Neural cell (in vitro differentiated cells): ENCODE results near the gene OR1K1. TPM values are rescaled to one million over a fixed set of nuclear protein-coding genes. Genes with fewer than 3 reads are reported as not detected.

Source experiments
- H2AFZ ChIP-seq: fragments of 200-600, 300-800 bp; sonication (generic), shearing (Covaris generic); 2 replicates; pipeline ENCODE4 v1.6.0; 2014; ENCODE audit warnings: low read depth, mild to moderate bottlenecking, antibody characterized with exemption, low read length, moderate library complexity
- H3F3A ChIP-seq: fragments of 200-600 bp; shearing (Covaris generic); 2 replicates; pipeline ENCODE4 v1.6.1; 2016; ENCODE audit warnings: mild to moderate bottlenecking, moderate library complexity, mixed read lengths, antibody characterized with exemption, low read length; ENCODE audit not compliant: insufficient read depth, poor library complexity, severe bottlenecking
- H3K27ac ChIP-seq: fragments of 200-600, 300-800 bp; sonication (generic), shearing (Covaris generic); 2 replicates; pipeline ENCODE4 v1.5.1; 2014; ENCODE audit warnings: mild to moderate bottlenecking, low read length, moderate library complexity
- H3K27me3 ChIP-seq: fragments of 300-800, 200-600 bp; sonication (generic), shearing (Covaris generic); 2 replicates; pipeline ENCODE4 v1.6.0; 2014; ENCODE audit warnings: mild to moderate bottlenecking, low read depth, low read length, moderate library complexity; ENCODE audit not compliant: insufficient read depth
- H3K36me3 ChIP-seq: fragments of 300-800, 200-600 bp; sonication (generic), shearing (Covaris generic); 2 replicates; pipeline ENCODE4 v1.5.1; 2014; ENCODE audit warnings: mild to moderate bottlenecking, antibody characterized with exemption, low read length, moderate library complexity; ENCODE audit not compliant: insufficient read depth
- H3K4me2 ChIP-seq: fragments of 300-800, 200-600 bp; sonication (generic), shearing (Covaris generic); 2 replicates; pipeline ENCODE4 v1.6.0; 2014; ENCODE audit warnings: mild to moderate bottlenecking, low read length
- H3K4me3 ChIP-seq: fragments of 300-800, 200-600 bp; sonication (generic), shearing (Covaris generic); 2 replicates; pipeline ENCODE4 v1.5.1; 2014; ENCODE audit warnings: mild to moderate bottlenecking, low read length, moderate library complexity
- H3K79me2 ChIP-seq: fragments of 200-600 bp; shearing (Covaris generic); replicated peaks from 2 replicates; pipeline ENCODE4 v1.6.0; 2014; ENCODE audit warnings: mild to moderate bottlenecking, low read length, moderate library complexity; ENCODE audit not compliant: insufficient read depth
- H3K9ac ChIP-seq: fragments of 300-800, 200-600 bp; sonication (generic), shearing (Covaris generic); 2 replicates; pipeline ENCODE4 v1.6.1; 2016; ENCODE audit warnings: mild to moderate bottlenecking, low read length, mixed read lengths
- H3K9me2 ChIP-seq: fragments of 200-600 bp; shearing (Covaris generic); 2 replicates; pipeline ENCODE4 v1.6.1; 2016; ENCODE audit warnings: mild to moderate bottlenecking, low read length, mixed read lengths; ENCODE audit not compliant: insufficient read depth
- H3K9me3 ChIP-seq: fragments of 200-600, 300-800 bp; sonication (generic), shearing (Covaris generic); 2 replicates; pipeline ENCODE4 v1.6.1; 2016; ENCODE audit warnings: mild to moderate bottlenecking, mixed run types, low read length, moderate library complexity, mixed read lengths
- H4K20me1 ChIP-seq: fragments of 200-600 bp; shearing (Covaris generic); 2 replicates; pipeline ENCODE4 v1.6.1; 2016; ENCODE audit warnings: mild to moderate bottlenecking, mixed run types; ENCODE audit not compliant: insufficient read depth
- CTCF ChIP-seq: fragments of 450-650 bp; IDR thresholded peaks from 2 replicates; pipeline ENCODE4 v1.5.1; 2014; ENCODE audit warnings: antibody characterized with exemption, mild to moderate bottlenecking, moderate library complexity; ENCODE audit not compliant: poor library complexity, severe bottlenecking
- EP300 ChIP-seq: fragments of 450-650 bp; conservative IDR thresholded peaks from 2 replicates; pipeline ENCODE4 v1.6.1; 2014; ENCODE audit warnings: antibody characterized with exemption, mild to moderate bottlenecking, moderate library complexity; ENCODE audit not compliant: poor library complexity, severe bottlenecking
- MXI1 ChIP-seq: fragments of 450-650 bp; conservative IDR thresholded peaks from 2 replicates; pipeline ENCODE4 v1.6.1; 2014; ENCODE audit warnings: antibody characterized with exemption, mild to moderate bottlenecking; ENCODE audit not compliant: poor library complexity, severe bottlenecking
- POLR2AphosphoS5 ChIP-seq: IDR thresholded peaks from 2 replicates; pipeline ENCODE4 v1.6.1; 2012
- RAD21 ChIP-seq: fragments of 450-650 bp; conservative IDR thresholded peaks from 2 replicates; pipeline ENCODE4 v1.6.1; 2014; ENCODE audit warnings: antibody characterized with exemption, mild to moderate bottlenecking, moderate library complexity
- REST ChIP-seq: IDR thresholded peaks from 2 replicates; pipeline ENCODE4 v1.6.1; 2012; ENCODE audit warnings: borderline replicate concordance
- SMC3 ChIP-seq: fragments of 450-650 bp; conservative IDR thresholded peaks from 2 replicates; pipeline ENCODE4 v1.6.1; 2014; ENCODE audit warnings: antibody characterized with exemption, mild to moderate bottlenecking, moderate library complexity; ENCODE audit not compliant: poor library complexity
- TAF1 ChIP-seq: IDR thresholded peaks from 2 replicates; pipeline ENCODE4 v1.6.1; 2012; ENCODE audit warnings: low read depth
- polyA plus RNA-seq: library from polyadenylated mRNA; depleted of rRNA; stranded (reverse); fragments of >200 nt; gene quantifications from 2 replicates; pipeline ENCODE4 v1.2.3, GENCODE V29; 2014

The OR1K1 gene
- polyA plus RNA-seq, 1 donor from 2014 or later, result not detected

- Histone ChIP-seq H3F3A (no peaks in the 10 kb centered on the region), H3K9me2 (no peaks in the 10 kb centered on the region), H4K20me1 (no peaks in the 10 kb centered on the region), H2AFZ (no peak overlapping the region), H3K9ac (no peak overlapping the region), H3K4me2 (no peak overlapping the region), H3K27me3 (no peaks in the 10 kb centered on the region), H3K4me3 (no peak overlapping the region), H3K36me3 (no peaks in the 10 kb centered on the region), H3K27ac (no peak overlapping the region), H3K9me3 (peaks cover 1% of the 10 kb centered on the region), H3K79me2 (no peaks in the 10 kb centered on the region)
- TF ChIP-seq CTCF (no peak), EP300 (no peak), REST (no peak)
Observed at GRCh38 chr9:122777935-122778627, 21.8 kb upstream of the OR1K1 start.

- Histone ChIP-seq H2AFZ (no peak overlapping the region), H3F3A (no peaks in the 10 kb centered on the region), H3K9me3 (no peaks in the 10 kb centered on the region), H3K4me2 (no peak overlapping the region), H3K27me3 (no peaks in the 10 kb centered on the region), H3K27ac (no peak overlapping the region), H3K9ac (no peak overlapping the region), H3K79me2 (no peaks in the 10 kb centered on the region), H3K4me3 (no peak overlapping the region), H4K20me1 (no peaks in the 10 kb centered on the region), H3K9me2 (no peaks in the 10 kb centered on the region), H3K36me3 (no peaks in the 10 kb centered on the region)
- no peak for TF ChIP-seq MXI1
- no peak for TF ChIP-seq POLR2AphosphoS5
- no peak for TF ChIP-seq RAD21
- TF ChIP-seq REST, result no peak
- TF ChIP-seq EP300, result no peak
- TF ChIP-seq SMC3, result no peak
- TF ChIP-seq TAF1, result no peak
Observed at GRCh38 chr9:122779181-122779580, 20.7 kb upstream of the OR1K1 start.
